Suprapubic skin (tissue), 4 donors: ENCODE measurements around the gene KCNT1.

Experiments
- CTCF ChIP-seq, 2 donors: fragments of 200-600 bp in 1 of 2; fragments of 450-650 bp in 1 of 2; sonication (generic) in 1 of 2; IDR thresholded peaks; one replicate each; pipeline ENCODE4 v1.5.1; 2016 to 2019; ENCODE audit warnings: antibody characterized with exemption in 2 of 2, mild to moderate bottlenecking in 1 of 2, moderate library complexity in 1 of 2
- EP300 ChIP-seq: sonication (generic); formaldehyde crosslinking; IDR thresholded peaks from one replicate; pipeline ENCODE4 v1.6.1; 2017; ENCODE audit warnings: antibody characterized with exemption
- POLR2A ChIP-seq, 2 donors: fragments of 450-650 bp; IDR thresholded peaks; one replicate each; pipeline ENCODE4 v1.6.1; 2017; ENCODE audit warnings: antibody characterized with exemption in 2 of 2, mild to moderate bottlenecking in 2 of 2, moderate library complexity in 2 of 2
- POLR2AphosphoS5 ChIP-seq, 3 donors: sonication (generic); formaldehyde crosslinking; IDR thresholded peaks; one replicate each; pipeline ENCODE4 v1.6.1; 2017; ENCODE audit warnings: antibody characterized with exemption in 3 of 3

GRCh38 chr9:135716045-135716444 is 14.1 kb downstream of the KCNT1 start:
- TF ChIP-seq CTCF (IDR thresholded peaks at IDR 0.05): no peak
- no peak for TF ChIP-seq EP300
- no peak for TF ChIP-seq POLR2AphosphoS5 (IDR thresholded peaks at IDR 0.05)
- TF ChIP-seq POLR2A (IDR thresholded peaks at IDR 0.05): no peak
